HUES6 (cell line): ENCODE data around the gene GBX1.

Experiments
- H3K27ac ChIP-seq: 2 replicates; pipeline ENCODE4 v1.7.0; 2013; ENCODE audit warnings: low read depth, mild to moderate bottlenecking, low read length, inconsistent platforms
- H3K27me3 ChIP-seq: 2 replicates; pipeline ENCODE4 v1.6.1; 2013; ENCODE audit warnings: low read length; ENCODE audit not compliant: control insufficient read depth, insufficient read depth
- H3K36me3 ChIP-seq: 2 replicates; pipeline ENCODE4 v1.6.1; 2013; ENCODE audit warnings: low read length; ENCODE audit not compliant: control insufficient read depth, insufficient read depth
- H3K4me1 ChIP-seq: 2 replicates; pipeline ENCODE4 v1.6.1; 2013; ENCODE audit warnings: low read length; ENCODE audit not compliant: control insufficient read depth, insufficient read depth
- H3K4me3 ChIP-seq: 2 replicates; pipeline ENCODE4 v1.5.1; 2013; ENCODE audit warnings: low read depth, low read length
- H3K9ac ChIP-seq: one replicate; pipeline ENCODE4 v1.6.1; 2013; ENCODE audit warnings: mild to moderate bottlenecking, low read length
- H3K9me3 ChIP-seq: 2 replicates; pipeline ENCODE4 v1.6.1; 2013; ENCODE audit warnings: low read depth, low read length; ENCODE audit not compliant: control insufficient read depth, insufficient read depth

The GBX1 gene

GRCh38 chr7:151124481-151124880, 43.0 kb downstream of the GBX1 start:
- H3K9me3 ChIP-seq: no peaks in the 10 kb centered on the region
- no peak overlapping the region for H3K27ac ChIP-seq
- H3K36me3 ChIP-seq: peaks cover 42% of the 10 kb centered on the region
- H3K27me3 ChIP-seq: peaks cover 28% of the 10 kb centered on the region
- H3K9ac ChIP-seq: no peak overlapping the region
- H3K4me3 ChIP-seq: no peak overlapping the region
- peaks cover 14% of the 10 kb centered on the region for H3K4me1 ChIP-seq

GRCh38 chr7:151123822-151124464, 43.6 kb downstream of the GBX1 start:
- Histone ChIP-seq H3K27ac (no peak overlapping the region), H3K36me3 (peaks cover 46% of the 10 kb centered on the region), H3K9me3 (no peaks in the 10 kb centered on the region), H3K4me3 (no peak overlapping the region), H3K4me1 (peaks cover 14% of the 10 kb centered on the region), H3K27me3 (peaks cover 28% of the 10 kb centered on the region), H3K9ac (no peak overlapping the region)

- Histone ChIP-seq H3K27ac (no peak overlapping the region), H3K9ac (no peak overlapping the region), H3K27me3 (peaks cover 28% of the 10 kb centered on the region), H3K4me1 (peaks cover 14% of the 10 kb centered on the region), H3K36me3 (peaks cover 46% of the 10 kb centered on the region), H3K4me3 (no peak overlapping the region), H3K9me3 (no peaks in the 10 kb centered on the region)
Observed at GRCh38 chr7:151123158-151123821, 44.2 kb downstream of the GBX1 start.

- H3K27me3 ChIP-seq: peaks cover 25% of the 10 kb centered on the region
- H3K9ac ChIP-seq: no peak overlapping the region
- H3K36me3 ChIP-seq: peaks cover 46% of the 10 kb centered on the region
- no peak overlapping the region for H3K4me3 ChIP-seq
- H3K9me3 ChIP-seq: no peaks in the 10 kb centered on the region
- H3K27ac ChIP-seq: no peak overlapping the region
- H3K4me1 ChIP-seq: peaks cover 14% of the 10 kb centered on the region
Observed at GRCh38 chr7:151122796-151123157, 44.7 kb downstream of the GBX1 start.

GRCh38 chr7:151122276-151122675, 45.2 kb downstream of the GBX1 start:
- Histone ChIP-seq H3K4me3 (no peak overlapping the region), H3K9ac (no peak overlapping the region), H3K27me3 (peaks cover 20% of the 10 kb centered on the region), H3K9me3 (no peaks in the 10 kb centered on the region), H3K27ac (no peak overlapping the region), H3K4me1 (peaks cover 14% of the 10 kb centered on the region), H3K36me3 (peaks cover 49% of the 10 kb centered on the region)

GRCh38 chr7:151121380-151122170, 45.9 kb downstream of the GBX1 start:
- no peaks in the 10 kb centered on the region for H3K9me3 ChIP-seq
- H3K27me3 ChIP-seq: peaks cover 13% of the 10 kb centered on the region
- no peak overlapping the region for H3K9ac ChIP-seq
- H3K27ac ChIP-seq: no peak overlapping the region
- peaks cover 10% of the 10 kb centered on the region for H3K4me1 ChIP-seq
- H3K4me3 ChIP-seq: no peak overlapping the region
- H3K36me3 ChIP-seq: peaks cover 52% of the 10 kb centered on the region

- Histone ChIP-seq H3K36me3 (peaks cover 52% of the 10 kb centered on the region), H3K9ac (no peak overlapping the region)
Observed at GRCh38 chr7:151120896-151121295, 46.6 kb downstream of the GBX1 start.

GRCh38 chr7:151119902-151120301, 47.6 kb downstream of the GBX1 start:
- Histone ChIP-seq H3K9ac (no peak overlapping the region), H3K27me3 (peaks cover 14% of the 10 kb centered on the region), H3K27ac (no peak overlapping the region), H3K9me3 (no peaks in the 10 kb centered on the region), H3K4me3 (no peak overlapping the region), H3K36me3 (peaks cover 52% of the 10 kb centered on the region), H3K4me1 (peaks cover 12% of the 10 kb centered on the region)

More at GRCh38 chr7:151120896-151121295, 46.6 kb downstream of the GBX1 start:
- peaks cover 13% of the 10 kb centered on the region for H3K4me1 ChIP-seq
- peaks cover 14% of the 10 kb centered on the region for H3K27me3 ChIP-seq
- H3K27ac ChIP-seq: no peak overlapping the region
- H3K9me3 ChIP-seq: no peaks in the 10 kb centered on the region
- no peak overlapping the region for H3K4me3 ChIP-seq

GRCh38 chr7:151119055-151119415, 48.5 kb downstream of the GBX1 start:
- Histone ChIP-seq H3K27me3 (peaks cover 10% of the 10 kb centered on the region; the same call in 1 of the 2 replicates), H3K4me1 (peaks cover 12% of the 10 kb centered on the region), H3K36me3 (peaks cover 48% of the 10 kb centered on the region), H3K27ac (no peak overlapping the region), H3K9me3 (no peaks in the 10 kb centered on the region), H3K4me3 (no peak overlapping the region), H3K9ac (no peak overlapping the region)

GRCh38 chr7:151118108-151119054, 49.1 kb downstream of the GBX1 start:
- Histone ChIP-seq H3K27me3 (peaks cover 12% of the 10 kb centered on the region; the same call in 1 of the 2 replicates), H3K9me3 (no peaks in the 10 kb centered on the region), H3K4me1 (peaks cover 19% of the 10 kb centered on the region), H3K9ac (no peak overlapping the region), H3K27ac (no peak overlapping the region), H3K4me3 (no peak overlapping the region), H3K36me3 (peaks cover 48% of the 10 kb centered on the region)
